Measurements from ENCODE around the gene PLPP1.

The PLPP1 gene

GRCh38 chr5:55534436-55535198, at the start of gene PLPP1:
PLPP1 (minus strand) TSS chr5:55534964; CDS start chr5:55534629, 335 bp downstream.
- peak; percentile 79 for DNase-seq (ENCODE audit: low read depth)

GRCh38 chr5:55583578-55583977, 48.8 kb upstream of the PLPP1 start:
- DNase-seq (ENCODE audit: low read depth) = no peak

GRCh38 chr5:55582256-55582655, 47.5 kb upstream of the PLPP1 start:
- DNase-seq (ENCODE audit: low read depth) = no peak

- DNase-seq (ENCODE audit: low read depth) = no peak
Observed at GRCh38 chr5:55580042-55580441, 45.3 kb upstream of the PLPP1 start.

- no peak for DNase-seq (ENCODE audit: low read depth)
Observed at GRCh38 chr5:55578771-55579170, 44.0 kb upstream of the PLPP1 start.

GRCh38 chr5:55577353-55578060, 42.7 kb upstream of the PLPP1 start:
- peak; percentile 25 for DNase-seq (ENCODE audit: low read depth)

- no peak for DNase-seq (ENCODE audit: low read depth)
Observed at GRCh38 chr5:55576661-55577060, 41.9 kb upstream of the PLPP1 start.

- DNase-seq (ENCODE audit: low read depth) = no peak
Observed at GRCh38 chr5:55575815-55576583, 41.2 kb upstream of the PLPP1 start.

- DNase-seq (ENCODE audit: low read depth) = no peak
Observed at GRCh38 chr5:55572600-55572999, 37.8 kb upstream of the PLPP1 start.

GRCh38 chr5:55572020-55572419, 37.3 kb upstream of the PLPP1 start:
- DNase-seq (ENCODE audit: low read depth) = no peak

- DNase-seq (ENCODE audit: low read depth) = no peak
Observed at GRCh38 chr5:55570570-55570969, 35.8 kb upstream of the PLPP1 start.

GRCh38 chr5:55570026-55570425, 35.3 kb upstream of the PLPP1 start:
- no peak for DNase-seq (ENCODE audit: low read depth)

- no peak for DNase-seq (ENCODE audit: low read depth)
Observed at GRCh38 chr5:55569513-55569865, 34.7 kb upstream of the PLPP1 start.

GRCh38 chr5:55568654-55569512, 34.1 kb upstream of the PLPP1 start:
- peak; percentile 67 for DNase-seq (ENCODE audit: low read depth)

GRCh38 chr5:55564721-55565120, 30.0 kb upstream of the PLPP1 start:
- DNase-seq (ENCODE audit: low read depth) = no peak

GRCh38 chr5:55558484-55558883, 23.7 kb upstream of the PLPP1 start:
- DNase-seq (ENCODE audit: low read depth) = no peak

- DNase-seq (ENCODE audit: low read depth) = no peak
Observed at GRCh38 chr5:55557123-55557522, 22.4 kb upstream of the PLPP1 start.

GRCh38 chr5:55554585-55555202, 19.9 kb upstream of the PLPP1 start:
- DNase-seq (ENCODE audit: low read depth) = no peak

GRCh38 chr5:55551904-55552303, 17.1 kb upstream of the PLPP1 start:
- DNase-seq (ENCODE audit: low read depth) = no peak

GRCh38 chr5:55551358-55551757, 16.6 kb upstream of the PLPP1 start:
- DNase-seq (ENCODE audit: low read depth) = no peak

- DNase-seq (ENCODE audit: low read depth) = no peak
Observed at GRCh38 chr5:55547781-55548180, 13.0 kb upstream of the PLPP1 start.
